Pancreas (tissue), 10 donors: Measurements from ENCODE around the gene RGMA. TPM values are rescaled to one million over a fixed set of nuclear protein-coding genes. Genes with fewer than 3 reads are reported as not detected.

ENCODE experiments used
- ATAC-seq, 4 donors: fragments of 200-7000 bp; cut with Tn5 transposase; one replicate each; pipeline versions ENCODE4 v1.8.0 to v1.9.1; 2020; ENCODE audit warnings: mild to moderate bottlenecking in 4 of 4, moderate library complexity in 4 of 4
- DNase-seq, 6 donors: peaks; one replicate each; pipeline ENCODE4 v3.0.0-alpha.2; 2020
- FAIRE-seq: peaks from 2 replicates; lab custom pipeline; 2012; peaks lifted over from hg19 to GRCh38; lab: Jason Lieb, UNC
- H3K27ac ChIP-seq, 4 donors: fragments of 200-600 bp; sonication (generic); 1 replicate in 3 of 4; 2 replicates in 1 of 4; pipeline versions ENCODE4 v1.5.0 to v1.8.0; 2020
- H3K27me3 ChIP-seq, 4 donors: fragments of 200-600 bp; one replicate each; pipeline ENCODE4 v1.8.0; 2021
- H3K36me3 ChIP-seq, 3 donors: fragments of 200-600 bp; sonication (generic) in 1 of 3; one replicate each; pipeline versions ENCODE4 v1.5.0 to v1.8.0; 2020 to 2021
- H3K4me1 ChIP-seq, 3 donors: fragments of 200-600 bp; one replicate each; pipeline ENCODE4 v1.8.0; 2021
- H3K4me3 ChIP-seq, 4 donors: fragments of 200-600 bp; sonication (generic) in 2 of 4; one replicate each; pipeline versions ENCODE4 v1.5.0 to v1.8.0; 2020 to 2021
- H3K9me3 ChIP-seq, 4 donors: fragments of 200-600 bp; one replicate each; pipeline ENCODE4 v1.8.0; 2021
- WGBS, 2 donors: extraction: QIAGEN DNeasy Blood & Tissue Kit; methylation state at CpG; one replicate each; pipeline ENCODE4 v1.1.7; 2013; 5-methylcytosine and 5-hydroxymethylcytosine counted together
- intact Hi-C, 3 donors: fragments of 100-400 bp; cut with DNase I; formaldehyde crosslinking; loops; one replicate each; pipeline versions ENCODE4 v1.11.1 to v1.14.2; 2022
- polyA plus RNA-seq, 2 donors: library from polyadenylated mRNA; stranded (reverse); fragments of 200-250 nt; gene quantifications; one replicate each; pipeline ENCODE4 v1.2.3, GENCODE V29; 2013
- total RNA-seq, 6 donors: library from RNA; stranded (reverse); fragmentation: NEBNext Ultra II Directional in 4 of 6; extraction: Animal tissue kit (Norgen Biotek cat#: 25700) in 4 of 6; gene quantifications; one replicate each; pipeline versions ENCODE4 v1.2.1 to v1.2.4, GENCODE V29; 2021 to 2023
- TF ChIP-seq, protein P1 (sequence below), 4 donors: fragments of 200-600 bp; sonication (generic) in 3 of 4; IDR thresholded peaks; one replicate each; pipeline versions ENCODE4 v1.5.0 to v1.8.0; 2021; ENCODE audit warnings: antibody characterized with exemption in 4 of 4
- donor health status: healthy with polysubstance abuse.
- donor health status: DM: no; HTN: no; CAD: no; lungs with moderate emphysema.
- donor health status: DM: no; HTN: no; CAD: no.
- donor health status: control.
- donor health status: control.
- donor health status: Bipolar disorder and iron deficiency.
- donor health status: DM: yes; HTN: yes; CAD: no.
- donor health status: DM: no; HTN: no; CAD: no.
- donor health status: DM: no; HTN: no; CAD: no.
- donor health status: DM: yes; HTN: yes; CAD: no.

Gene RGMA
- total and polyA plus RNA-seq, 8 donors = 3.7 to 14.3 (median 6.8) TPM

DNA sequence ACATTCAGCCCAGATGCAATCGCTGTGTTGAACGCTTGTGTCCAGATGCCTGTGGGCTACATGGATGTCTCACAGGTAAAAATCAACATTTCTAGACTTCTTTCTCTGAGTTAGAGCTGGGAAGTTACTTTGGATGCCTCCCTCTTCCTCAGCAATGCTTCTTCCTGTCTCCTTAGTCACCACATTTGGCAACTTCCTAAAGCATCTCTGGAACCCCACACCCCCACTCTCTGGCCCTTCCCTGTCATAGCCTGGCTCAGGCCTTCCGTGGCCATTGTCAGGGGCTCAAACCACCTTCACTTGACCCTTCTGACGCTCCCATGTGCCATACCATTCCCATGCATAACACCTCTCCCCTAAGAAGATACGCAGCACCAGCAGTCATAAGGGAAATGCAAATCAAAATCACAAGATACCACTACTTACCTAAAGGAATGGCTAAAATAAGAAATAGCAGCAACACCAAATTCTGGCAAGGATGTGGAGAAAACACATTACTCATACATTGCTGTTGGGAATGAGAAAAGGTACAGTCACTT lies 21.6 kb upstream of the RGMA start:
- DNase-seq = no peak
- no peaks in the 10 kb centered on the region for H3K36me3 ChIP-seq
- no peak for FAIRE-seq
- TF ChIP-seq, protein P1, sequence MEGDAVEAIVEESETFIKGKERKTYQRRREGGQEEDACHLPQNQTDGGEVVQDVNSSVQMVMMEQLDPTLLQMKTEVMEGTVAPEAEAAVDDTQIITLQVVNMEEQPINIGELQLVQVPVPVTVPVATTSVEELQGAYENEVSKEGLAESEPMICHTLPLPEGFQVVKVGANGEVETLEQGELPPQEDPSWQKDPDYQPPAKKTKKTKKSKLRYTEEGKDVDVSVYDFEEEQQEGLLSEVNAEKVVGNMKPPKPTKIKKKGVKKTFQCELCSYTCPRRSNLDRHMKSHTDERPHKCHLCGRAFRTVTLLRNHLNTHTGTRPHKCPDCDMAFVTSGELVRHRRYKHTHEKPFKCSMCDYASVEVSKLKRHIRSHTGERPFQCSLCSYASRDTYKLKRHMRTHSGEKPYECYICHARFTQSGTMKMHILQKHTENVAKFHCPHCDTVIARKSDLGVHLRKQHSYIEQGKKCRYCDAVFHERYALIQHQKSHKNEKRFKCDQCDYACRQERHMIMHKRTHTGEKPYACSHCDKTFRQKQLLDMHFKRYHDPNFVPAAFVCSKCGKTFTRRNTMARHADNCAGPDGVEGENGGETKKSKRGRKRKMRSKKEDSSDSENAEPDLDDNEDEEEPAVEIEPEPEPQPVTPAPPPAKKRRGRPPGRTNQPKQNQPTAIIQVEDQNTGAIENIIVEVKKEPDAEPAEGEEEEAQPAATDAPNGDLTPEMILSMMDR (IDR thresholded peaks at IDR 0.05) = no peak
- WGBS, 2 donors = 88% methylated on average over 5 of the region's 5 CpGs
- intact Hi-C loops = no loop called here
- no peaks in the 10 kb centered on the region for H3K9me3 ChIP-seq
- no peaks in the 10 kb centered on the region for H3K27me3 ChIP-seq
- no peak overlapping the region for H3K4me3 ChIP-seq
- H3K4me1 ChIP-seq = no peaks in the 10 kb centered on the region
- ATAC-seq = no peak
- no peak overlapping the region for H3K27ac ChIP-seq

DNA sequence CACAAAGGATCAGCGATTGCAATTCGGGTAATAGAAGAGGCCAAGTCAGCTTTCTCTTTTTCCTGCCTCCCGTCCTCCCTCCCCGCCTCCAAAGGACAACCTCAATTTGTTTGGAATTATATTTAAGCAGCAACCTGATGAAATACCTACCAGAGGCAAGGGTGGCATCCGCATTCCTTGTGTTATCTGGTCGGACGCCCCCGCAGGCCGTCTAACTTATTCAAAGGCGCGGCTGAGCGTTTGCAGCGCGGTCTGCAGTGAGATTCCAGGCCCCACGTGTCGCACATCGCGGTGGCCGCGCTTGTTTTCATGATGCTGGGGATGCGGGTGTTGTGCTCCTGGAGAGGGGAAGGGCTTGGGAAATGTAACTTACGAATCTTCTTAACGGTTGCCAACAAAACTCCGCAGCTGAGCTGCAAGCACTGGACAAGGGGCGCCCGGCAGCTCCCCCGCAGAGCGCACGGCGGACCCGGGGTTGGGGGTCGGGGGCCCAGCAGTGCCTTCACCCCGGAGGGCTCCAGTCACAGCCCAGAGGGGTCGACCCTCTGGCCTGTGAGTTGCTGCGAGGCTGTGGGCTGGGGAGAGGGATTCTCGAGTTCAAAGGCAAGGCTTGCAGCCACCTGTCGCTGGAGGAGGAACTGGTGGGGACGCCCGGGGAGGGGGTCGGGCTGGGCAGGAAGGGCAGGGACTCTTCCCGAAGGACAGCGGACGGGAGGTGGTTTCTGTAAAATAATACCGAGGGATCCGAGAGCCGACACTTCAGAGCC lies 20.5 kb upstream of the RGMA start:
- DNase-seq = no peak
- no peak for FAIRE-seq
- H3K27me3 ChIP-seq = no peaks in the 10 kb centered on the region
- H3K4me3 ChIP-seq = no peak overlapping the region
- H3K9me3 ChIP-seq = no peaks in the 10 kb centered on the region
- 53 to 57% methylated on average over 46 of the region's 46 CpGs for WGBS, 2 donors
- TF ChIP-seq, protein P1 (IDR thresholded peaks at IDR 0.05) = no peak
- H3K27ac ChIP-seq = no peak overlapping the region
- ATAC-seq = no peak
- no peaks in the 10 kb centered on the region for H3K36me3 ChIP-seq
- H3K4me1 ChIP-seq = no peaks in the 10 kb centered on the region
- intact Hi-C loops = no loop called here

DNA sequence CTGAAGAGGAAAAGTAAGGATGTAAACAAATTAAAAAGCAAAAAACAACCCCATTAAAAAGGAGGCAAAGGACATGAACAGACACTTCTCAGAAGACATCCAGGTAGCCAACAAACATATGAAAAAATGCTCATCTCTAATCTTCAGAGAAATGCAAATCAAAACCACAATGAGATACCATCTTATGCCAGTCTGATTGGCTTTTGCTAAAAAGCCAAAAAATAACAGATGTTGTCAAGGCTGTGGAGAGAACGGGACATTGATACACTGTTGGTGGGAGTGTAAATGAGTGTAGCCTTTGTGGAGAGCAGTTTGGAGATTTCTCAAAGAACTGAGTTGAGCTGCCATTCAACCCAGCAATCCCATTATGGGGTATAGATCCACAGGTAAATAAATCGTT lies 18.6 kb upstream of the RGMA start:
- H3K27me3 ChIP-seq = no peaks in the 10 kb centered on the region
- FAIRE-seq (no peak), DNase-seq (no peak), ATAC-seq (no peak)
- no peak overlapping the region for H3K27ac ChIP-seq
- no peaks in the 10 kb centered on the region for H3K9me3 ChIP-seq
- H3K36me3 ChIP-seq = no peaks in the 10 kb centered on the region
- TF ChIP-seq, protein P1 (IDR thresholded peaks at IDR 0.05) = no peak
- intact Hi-C loops = no loop called here
- H3K4me3 ChIP-seq = no peak overlapping the region
- H3K4me1 ChIP-seq = no peaks in the 10 kb centered on the region
- 78 to 79% methylated on average over 2 of the region's 2 CpGs for WGBS, 2 donors

DNA sequence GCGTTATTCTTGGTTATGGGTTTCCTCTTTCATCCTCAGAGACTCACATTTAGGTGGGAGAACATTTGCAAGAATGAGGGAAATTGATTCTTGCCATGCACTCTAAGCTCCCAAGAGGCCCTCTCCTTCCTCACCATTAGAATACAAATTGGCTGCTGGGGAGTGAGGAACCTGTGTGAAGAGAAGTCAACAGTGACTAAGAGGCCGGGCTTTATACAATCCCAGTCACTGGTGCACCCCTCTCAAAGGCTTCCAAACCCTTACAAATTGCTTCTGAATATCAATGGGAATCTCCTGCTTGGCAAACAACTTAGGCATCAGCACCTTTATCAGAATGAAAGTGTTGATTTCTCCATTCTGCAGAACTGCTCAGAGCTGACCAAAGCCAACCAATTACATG lies 16.5 kb upstream of the RGMA start:
- Histone ChIP-seq H3K36me3 (no peaks in the 10 kb centered on the region), H3K27ac (no peak overlapping the region), H3K27me3 (no peaks in the 10 kb centered on the region), H3K4me1 (no peaks in the 10 kb centered on the region), H3K4me3 (no peak overlapping the region), H3K9me3 (no peaks in the 10 kb centered on the region)
- intact Hi-C loops = no loop called here
- DNase-seq (no peak), ATAC-seq (no peak), FAIRE-seq (no peak)
- TF ChIP-seq, protein P1 (IDR thresholded peaks at IDR 0.05) = no peak
- WGBS, 2 donors = 90% methylated on average over 2 of the region's 2 CpGs

- no peaks in the 10 kb centered on the region for H3K4me1 ChIP-seq
- WGBS, 2 donors = 46 to 77% methylated on average over 2 of the region's 2 CpGs
- H3K27ac ChIP-seq = no peak overlapping the region
- no peak for FAIRE-seq
- no peak overlapping the region for H3K4me3 ChIP-seq
- no peaks in the 10 kb centered on the region for H3K36me3 ChIP-seq
- H3K9me3 ChIP-seq = no peaks in the 10 kb centered on the region
- no peak for ATAC-seq
- H3K27me3 ChIP-seq = no peaks in the 10 kb centered on the region
- TF ChIP-seq, protein P1 (IDR thresholded peaks at IDR 0.05) = no peak
- no peak for DNase-seq
- intact Hi-C loops = no loop called here
Observed at GRCh38 chr15:93103823-93104222, 14.8 kb upstream of the RGMA start.
